Measurements from ENCODE around the gene JAZF1.

Gene JAZF1

GRCh38 chr7:27940341-27940740 lies 240.3 kb downstream of the JAZF1 start:
- DNase-seq (ENCODE audit: low read depth), result no peak
- H3K4me3 ChIP-seq (ENCODE audit: low read length), result no peak overlapping the region
- TF ChIP-seq CTCF (conservative IDR thresholded peaks at IDR 0.05; ENCODE audit: low read length), result no peak

GRCh38 chr7:27939893-27940292 lies 240.7 kb downstream of the JAZF1 start:
- no peak for TF ChIP-seq CTCF (conservative IDR thresholded peaks at IDR 0.05; ENCODE audit: low read length)
- H3K4me3 ChIP-seq (ENCODE audit: low read length), result no peak overlapping the region
- no peak for DNase-seq (ENCODE audit: low read depth)

GRCh38 chr7:27936768-27937102 lies 243.9 kb downstream of the JAZF1 start:
- DNase-seq (ENCODE audit: low read depth), result no peak
- H3K4me3 ChIP-seq (ENCODE audit: low read length), result no peak overlapping the region
- no peak for TF ChIP-seq CTCF (conservative IDR thresholded peaks at IDR 0.05; ENCODE audit: low read length)

- no peak overlapping the region for H3K4me3 ChIP-seq (ENCODE audit: low read length)
- no peak for TF ChIP-seq CTCF (conservative IDR thresholded peaks at IDR 0.05; ENCODE audit: low read length)
- DNase-seq (ENCODE audit: low read depth), result no peak
Observed at GRCh38 chr7:27936047-27936767, 244.4 kb downstream of the JAZF1 start.

GRCh38 chr7:27933671-27934565 lies 246.7 kb downstream of the JAZF1 start:
- H3K4me3 ChIP-seq (ENCODE audit: low read length), result no peak overlapping the region
- DNase-seq (ENCODE audit: low read depth), result peak; percentile 88
- TF ChIP-seq CTCF (conservative IDR thresholded peaks at IDR 0.05; ENCODE audit: low read length), result peak; percentile 39

- no peak for DNase-seq (ENCODE audit: low read depth)
- no peak for TF ChIP-seq CTCF (conservative IDR thresholded peaks at IDR 0.05; ENCODE audit: low read length)
Observed at GRCh38 chr7:27930910-27931476, 249.6 kb downstream of the JAZF1 start.

More at GRCh38 chr7:27930910-27931476, 249.6 kb downstream of the JAZF1 start:
- H3K4me3 ChIP-seq (ENCODE audit: low read length), result no peak overlapping the region
